Measurements from ENCODE around the gene SBF1. TPM values are rescaled to one million over a fixed set of nuclear protein-coding genes. Genes with fewer than 3 reads are reported as not detected.

The SBF1 gene
- total and polyA plus RNA-seq, 4 donors: 30.1 to 76.9 (median 34.2) TPM

DNA sequence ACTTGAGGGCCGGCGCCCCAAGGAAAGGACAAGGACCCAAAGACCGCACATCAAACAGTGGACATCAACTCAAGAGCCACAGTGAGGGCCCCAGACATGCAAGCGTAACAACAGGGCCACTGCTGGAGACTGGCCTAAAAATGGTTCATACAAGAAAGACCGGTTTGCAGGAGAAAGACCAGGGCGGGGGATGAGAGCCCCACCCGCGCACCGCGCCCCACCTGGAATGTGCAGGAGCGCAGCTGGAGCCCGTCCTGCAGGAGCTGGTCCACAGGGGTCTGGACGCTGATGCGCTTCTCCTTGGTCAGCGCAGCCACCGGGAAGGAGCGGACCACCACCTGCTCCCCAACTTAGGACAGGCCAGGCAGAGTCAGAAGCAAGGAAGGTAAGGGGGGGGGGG lies 13.9 kb downstream of the SBF1 start:
- Histone ChIP-seq H3K4me1 (ENCODE audit: control insufficient read depth in 5 of 5, insufficient read depth in 5 of 5, low read length in 5 of 5) (peaks cover 0 to 8% (median 0%) of the 10 kb centered on the region in 5 donors), H3K9ac (ENCODE audit: insufficient read depth in 1 of 2, low read length in 2 of 2) (no peak overlapping the region), H3K27me3 (ENCODE audit: control insufficient read depth in 3 of 3, insufficient read depth in 3 of 3, low read length in 2 of 3) (no peaks in the 10 kb centered on the region), H3K4me3 (no peak overlapping the region), H3K9me3 (ENCODE audit: control insufficient read depth in 4 of 4, insufficient read depth in 3 of 4, low read length in 3 of 4) (no peaks in the 10 kb centered on the region), H3K36me3 (ENCODE audit: control insufficient read depth in 4 of 4, insufficient read depth in 4 of 4, low read length in 4 of 4) (peaks cover 14 to 97% (median 42%) of the 10 kb centered on the region in 4 donors), H3K27ac (ENCODE audit: low read depth in 1 of 2, low read length in 1 of 2) (no peak overlapping the region)
- DNase-seq (peak in 2 of 3 donors; percentile 52), ATAC-seq (ENCODE audit: insufficient read depth, low FRiP score) (peak; percentile 7)
- TF ChIP-seq, protein P1, sequence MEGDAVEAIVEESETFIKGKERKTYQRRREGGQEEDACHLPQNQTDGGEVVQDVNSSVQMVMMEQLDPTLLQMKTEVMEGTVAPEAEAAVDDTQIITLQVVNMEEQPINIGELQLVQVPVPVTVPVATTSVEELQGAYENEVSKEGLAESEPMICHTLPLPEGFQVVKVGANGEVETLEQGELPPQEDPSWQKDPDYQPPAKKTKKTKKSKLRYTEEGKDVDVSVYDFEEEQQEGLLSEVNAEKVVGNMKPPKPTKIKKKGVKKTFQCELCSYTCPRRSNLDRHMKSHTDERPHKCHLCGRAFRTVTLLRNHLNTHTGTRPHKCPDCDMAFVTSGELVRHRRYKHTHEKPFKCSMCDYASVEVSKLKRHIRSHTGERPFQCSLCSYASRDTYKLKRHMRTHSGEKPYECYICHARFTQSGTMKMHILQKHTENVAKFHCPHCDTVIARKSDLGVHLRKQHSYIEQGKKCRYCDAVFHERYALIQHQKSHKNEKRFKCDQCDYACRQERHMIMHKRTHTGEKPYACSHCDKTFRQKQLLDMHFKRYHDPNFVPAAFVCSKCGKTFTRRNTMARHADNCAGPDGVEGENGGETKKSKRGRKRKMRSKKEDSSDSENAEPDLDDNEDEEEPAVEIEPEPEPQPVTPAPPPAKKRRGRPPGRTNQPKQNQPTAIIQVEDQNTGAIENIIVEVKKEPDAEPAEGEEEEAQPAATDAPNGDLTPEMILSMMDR (IDR thresholded peaks at IDR 0.05; ENCODE audit: control extremely low read depth, extremely low read depth): no peak
- WGBS, 2 donors: 78 to 94% methylated on average over 17 of the region's 17 CpGs

DNA sequence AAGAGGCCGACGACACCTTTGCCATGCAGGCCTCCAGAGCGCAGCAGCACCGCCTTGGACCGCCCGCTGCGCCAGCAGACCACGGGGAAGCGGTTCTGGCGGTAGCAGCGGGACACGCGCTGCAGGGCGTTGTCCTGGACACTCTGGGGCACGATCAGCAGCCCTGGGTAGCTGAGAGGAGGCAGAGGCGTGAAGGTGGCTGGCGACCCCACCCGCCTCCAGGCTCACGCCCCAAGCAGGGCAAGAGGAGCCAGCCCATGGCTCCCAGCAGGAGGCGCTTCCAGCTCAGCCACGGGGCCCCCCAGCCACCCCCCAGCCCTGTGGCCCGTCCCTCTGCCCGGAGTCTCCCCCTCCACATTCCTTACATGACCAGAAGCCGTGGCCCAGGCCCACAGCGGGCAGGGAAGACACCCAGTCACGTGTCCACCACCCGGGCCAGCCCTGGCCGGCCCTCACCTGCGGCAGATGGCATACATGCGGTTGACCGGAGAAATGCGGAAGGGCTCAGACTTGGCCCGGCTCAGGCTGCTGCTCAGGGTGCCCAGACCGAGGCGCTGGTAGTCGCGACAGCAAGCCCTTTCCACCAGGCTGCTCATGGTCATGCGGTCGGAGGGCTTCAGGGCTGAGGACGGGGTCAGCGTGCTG lies 15.2 kb downstream of the SBF1 start:
- TF ChIP-seq, protein P1 (IDR thresholded peaks at IDR 0.05; ENCODE audit: control extremely low read depth, extremely low read depth): no peak
- no peaks in the 10 kb centered on the region for H3K27me3 ChIP-seq (ENCODE audit: control insufficient read depth in 3 of 3, insufficient read depth in 3 of 3, low read length in 2 of 3)
- no peak overlapping the region for H3K27ac ChIP-seq (ENCODE audit: low read depth in 1 of 2, low read length in 1 of 2)
- 96% methylated on average over 39 to 41 of the region's 41 CpGs for WGBS, 2 donors
- no peak for DNase-seq
- peaks cover 0 to 8% (median 0%) of the 10 kb centered on the region in 5 donors for H3K4me1 ChIP-seq (ENCODE audit: control insufficient read depth in 5 of 5, insufficient read depth in 5 of 5, low read length in 5 of 5)
- H3K36me3 ChIP-seq (ENCODE audit: control insufficient read depth in 4 of 4, insufficient read depth in 4 of 4, low read length in 4 of 4): peaks cover 9 to 97% (median 40%) of the 10 kb centered on the region in 4 donors
- peaks cover 0 to 2% (median 0%) of the 10 kb centered on the region in 4 donors for H3K9me3 ChIP-seq (ENCODE audit: control insufficient read depth in 4 of 4, insufficient read depth in 3 of 4, low read length in 3 of 4)
- H3K9ac ChIP-seq (ENCODE audit: insufficient read depth in 1 of 2, low read length in 2 of 2): no peak overlapping the region
- H3K4me3 ChIP-seq: no peak overlapping the region
- no peak for ATAC-seq (ENCODE audit: insufficient read depth, low FRiP score)

DNA sequence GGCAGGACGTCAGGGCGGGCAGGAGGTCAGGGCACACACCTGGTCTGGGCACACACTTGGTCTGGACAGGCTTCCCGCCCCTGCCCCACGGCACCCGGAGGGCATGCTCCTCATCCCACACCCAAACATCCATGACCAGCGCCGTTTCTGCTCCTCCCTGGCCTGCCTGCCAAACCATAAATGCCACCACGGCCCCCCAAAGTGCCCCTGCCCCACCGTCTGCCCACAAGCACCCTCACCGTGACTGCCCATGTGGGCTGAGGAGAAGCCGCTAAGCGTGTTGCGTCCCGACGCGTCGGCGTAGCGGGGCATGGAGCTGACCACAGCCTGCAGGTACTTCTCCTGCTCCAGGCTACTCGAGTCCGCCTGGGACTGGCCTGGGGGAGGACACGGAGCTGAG lies 15.8 kb downstream of the SBF1 start:
- Histone ChIP-seq H3K9me3 (ENCODE audit: control insufficient read depth in 4 of 4, insufficient read depth in 3 of 4, low read length in 3 of 4) (peaks cover 0 to 2% (median 0%) of the 10 kb centered on the region in 4 donors), H3K4me3 (no peak overlapping the region), H3K27ac (ENCODE audit: low read depth in 1 of 2, low read length in 1 of 2) (no peak overlapping the region), H3K36me3 (ENCODE audit: control insufficient read depth in 4 of 4, insufficient read depth in 4 of 4, low read length in 4 of 4) (peaks cover 8 to 97% (median 38%) of the 10 kb centered on the region in 4 donors), H3K27me3 (ENCODE audit: control insufficient read depth in 3 of 3, insufficient read depth in 3 of 3, low read length in 2 of 3) (no peaks in the 10 kb centered on the region), H3K9ac (ENCODE audit: insufficient read depth in 1 of 2, low read length in 2 of 2) (no peak overlapping the region), H3K4me1 (ENCODE audit: control insufficient read depth in 5 of 5, insufficient read depth in 5 of 5, low read length in 5 of 5) (peaks cover 0 to 8% (median 0%) of the 10 kb centered on the region in 5 donors)
- no peak for ATAC-seq (ENCODE audit: insufficient read depth, low FRiP score)
- TF ChIP-seq, protein P1 (IDR thresholded peaks at IDR 0.05; ENCODE audit: control extremely low read depth, extremely low read depth): no peak
- WGBS, 2 donors: 93 to 96% methylated on average over 20 to 22 of the region's 22 CpGs
- no peak for DNase-seq
